ENCODE data around the gene TBL1XR1.
A peak's percentile ranks its signal among the peaks of the same experiment; 100 is the strongest.

Gene TBL1XR1

GRCh38 chr3:177107461-177108239, 89.6 kb downstream of the TBL1XR1 start:
- DNase-seq (ENCODE audit: low spot score), result no peak

- no peak for DNase-seq (ENCODE audit: low spot score)
These were observed 90.7 kb downstream of the TBL1XR1 start for GRCh38 chr3:177106594-177106993.

- no peak for DNase-seq (ENCODE audit: low spot score)
These were observed 91.1 kb downstream of the TBL1XR1 start for GRCh38 chr3:177106184-177106583.

- no peak for DNase-seq (ENCODE audit: low spot score)
These were observed 91.7 kb downstream of the TBL1XR1 start for GRCh38 chr3:177105623-177106022.

GRCh38 chr3:177104299-177104992, 92.8 kb downstream of the TBL1XR1 start:
- DNase-seq (ENCODE audit: low spot score), result no peak

- peak; percentile 14 for DNase-seq (ENCODE audit: low spot score)
These were observed 94.7 kb downstream of the TBL1XR1 start for GRCh38 chr3:177102553-177102952.

- DNase-seq (ENCODE audit: low spot score), result no peak
These were observed 98.7 kb downstream of the TBL1XR1 start for GRCh38 chr3:177098551-177098950.

GRCh38 chr3:177096615-177097014, 100.7 kb downstream of the TBL1XR1 start:
- no peak for DNase-seq (ENCODE audit: low spot score)

- no peak for DNase-seq (ENCODE audit: low spot score)
These were observed 103.3 kb downstream of the TBL1XR1 start for GRCh38 chr3:177093966-177094365.

GRCh38 chr3:177089901-177090300, 107.4 kb downstream of the TBL1XR1 start:
- DNase-seq (ENCODE audit: low spot score), result no peak

GRCh38 chr3:177089110-177089509, 108.2 kb downstream of the TBL1XR1 start:
- peak; percentile 37 for DNase-seq (ENCODE audit: low spot score)

- no peak for DNase-seq (ENCODE audit: low spot score)
These were observed 111.5 kb downstream of the TBL1XR1 start for GRCh38 chr3:177085794-177086193.

GRCh38 chr3:177084616-177085015, 112.7 kb downstream of the TBL1XR1 start:
- DNase-seq (ENCODE audit: low spot score), result no peak

- no peak for DNase-seq (ENCODE audit: low spot score)
These were observed 117.2 kb downstream of the TBL1XR1 start for GRCh38 chr3:177080122-177080521.

- DNase-seq (ENCODE audit: low spot score), result no peak
These were observed 117.6 kb downstream of the TBL1XR1 start for GRCh38 chr3:177079684-177080083.

- DNase-seq (ENCODE audit: low spot score), result no peak
These were observed 125.7 kb downstream of the TBL1XR1 start for GRCh38 chr3:177071496-177072156.

GRCh38 chr3:177069514-177070329, 127.6 kb downstream of the TBL1XR1 start:
- DNase-seq (ENCODE audit: low spot score), result no peak

- DNase-seq (ENCODE audit: low spot score), result no peak
These were observed 128.3 kb downstream of the TBL1XR1 start for GRCh38 chr3:177068967-177069366.

- no peak for DNase-seq (ENCODE audit: low spot score)
These were observed 131.2 kb downstream of the TBL1XR1 start for GRCh38 chr3:177066068-177066467.

- no peak for DNase-seq (ENCODE audit: low spot score)
These were observed 131.8 kb downstream of the TBL1XR1 start for GRCh38 chr3:177065285-177066033.

GRCh38 chr3:177062052-177062732, 135.1 kb downstream of the TBL1XR1 start:
- DNase-seq (ENCODE audit: low spot score), result no peak

Measured in iPS-NIHi11 (cell line).